NCI-H1930 (cell line): ENCODE results near the gene EFEMP1.
A peak's percentile ranks its signal among the peaks of the same experiment; 100 is the strongest.
"Not testable (repeated sequence)": the region's sequence is repeated elsewhere in the genome, so short reads cannot be mapped to it uniquely, and the experiment has no call there.

ENCODE experiments used
- DNase-seq, 2 experiments: peaks; one replicate each; lab custom pipeline; 2025; lab: John Stamatoyannopoulos, UW

Gene EFEMP1

GRCh38 chr2:55865096-55865835 lies 58.3 kb downstream of the EFEMP1 start:
- DNase-seq, result no peak

DNA sequence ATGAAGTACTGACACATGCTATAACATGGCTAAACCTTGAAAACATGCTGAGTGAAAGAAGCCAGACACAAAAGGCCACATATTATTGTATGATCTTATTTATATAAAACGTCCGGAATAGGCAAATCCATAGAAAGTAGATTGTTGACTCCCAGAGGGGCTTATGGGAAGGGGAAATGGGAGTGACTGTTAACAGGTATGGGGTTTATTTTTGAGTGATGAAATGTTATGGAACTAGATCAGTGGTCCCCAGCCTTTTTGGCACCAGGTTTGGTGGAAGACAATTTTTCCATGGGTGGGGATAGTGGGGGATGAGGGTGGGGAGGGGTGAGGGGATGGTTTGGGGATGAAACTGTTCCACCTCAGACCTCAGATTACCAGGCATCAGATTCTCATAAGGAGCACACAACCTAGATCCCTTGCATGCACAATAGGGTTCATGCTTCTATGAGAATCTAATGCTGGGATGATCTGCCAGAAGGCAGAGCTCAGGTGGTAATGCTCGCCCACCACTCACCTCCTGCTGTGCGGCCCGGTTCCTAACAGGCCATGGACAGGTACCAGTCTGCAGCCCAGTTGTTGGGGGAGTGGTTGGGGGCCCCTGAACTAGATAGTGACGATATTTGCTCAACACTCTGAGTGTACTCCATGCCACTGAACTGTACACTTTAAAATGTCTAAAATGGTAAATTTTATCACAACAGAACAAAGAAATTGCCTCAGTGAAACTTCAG lies 59.1 kb downstream of the EFEMP1 start:
- no peak for DNase-seq

GRCh38 chr2:55862673-55863390 lies 60.8 kb downstream of the EFEMP1 start:
- DNase-seq, result no peak

- DNase-seq, result no peak
Measured at GRCh38 chr2:55862246-55862645, 61.3 kb downstream of the EFEMP1 start.

DNA sequence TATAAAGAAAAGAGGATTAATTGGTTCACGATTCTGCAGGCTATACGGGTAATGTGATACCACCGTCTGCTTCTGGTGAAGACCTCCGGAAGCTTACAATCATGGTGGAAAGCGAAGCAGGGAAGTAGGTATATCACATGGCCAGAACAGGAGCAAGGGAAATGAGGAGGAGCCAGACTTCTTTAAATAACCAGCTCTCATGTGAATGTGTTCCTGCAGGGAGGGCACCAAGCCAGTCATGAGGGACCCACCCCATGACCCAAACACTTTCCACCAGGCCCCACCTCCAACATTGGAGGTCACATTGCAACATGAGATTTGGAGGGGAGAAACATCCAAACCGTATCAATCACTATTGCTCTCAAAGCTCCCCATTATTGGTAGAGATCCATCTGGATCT lies 61.8 kb downstream of the EFEMP1 start:
- no peak for DNase-seq

DNA sequence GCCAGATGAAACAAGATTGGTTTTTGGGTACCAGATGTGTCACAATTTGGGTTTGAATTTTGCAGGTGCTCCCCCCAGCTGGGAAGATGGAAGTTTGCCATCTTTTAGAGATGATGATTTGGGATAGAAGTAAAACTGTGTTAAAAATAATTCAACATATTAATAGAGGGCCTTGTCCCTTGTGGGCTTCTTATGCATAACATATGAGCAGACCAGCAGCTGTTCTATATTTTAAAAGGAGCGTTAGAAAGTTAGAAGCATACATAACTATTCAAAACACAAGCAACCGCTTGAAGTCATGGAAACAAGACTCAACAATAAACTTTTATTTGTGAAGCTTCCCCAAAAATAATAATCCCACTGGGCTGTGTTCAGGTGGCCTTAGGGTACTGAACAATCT lies 62.8 kb downstream of the EFEMP1 start:
- DNase-seq, result no peak

DNA sequence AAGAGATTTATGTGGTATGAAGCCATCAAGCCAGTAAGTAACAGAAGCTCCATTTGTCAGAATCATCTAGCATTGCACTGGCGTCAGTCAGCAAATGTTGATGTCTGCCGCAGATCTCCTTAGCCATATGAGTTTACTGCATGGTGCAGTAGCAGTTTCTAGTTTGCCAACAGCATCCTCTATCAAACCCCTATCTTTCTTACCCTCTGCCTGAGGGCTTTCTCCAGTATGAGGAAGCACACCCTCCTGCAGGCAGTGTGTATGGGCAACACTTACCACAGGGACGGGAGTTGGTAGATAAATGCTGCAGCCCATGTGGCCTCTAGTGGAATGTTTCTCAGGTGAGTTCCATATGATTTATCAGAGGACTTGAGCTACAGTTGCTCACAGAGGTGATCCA lies 63.7 kb downstream of the EFEMP1 start:
- DNase-seq, result no peak

GRCh38 chr2:55857766-55858165 lies 65.8 kb downstream of the EFEMP1 start:
- DNase-seq, result no peak

DNA sequence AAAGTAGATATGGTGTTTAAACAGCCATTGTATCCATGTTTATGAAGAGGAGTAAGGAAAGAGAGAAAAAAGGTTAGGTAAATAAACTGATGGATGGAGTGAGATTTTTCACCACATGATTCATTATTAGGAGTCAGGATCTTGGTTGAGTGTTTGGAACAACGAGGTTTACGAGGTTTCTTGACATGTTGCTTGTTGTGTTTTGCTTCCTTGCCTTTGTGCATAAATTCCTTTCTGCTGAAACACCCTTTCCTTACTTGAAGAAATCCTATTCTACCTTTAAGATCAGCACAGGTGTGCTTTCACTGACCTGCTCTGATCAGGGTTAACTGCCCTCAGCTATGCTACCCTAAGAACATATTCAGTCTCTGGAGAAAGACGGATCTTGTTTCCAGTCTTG lies 66.6 kb downstream of the EFEMP1 start:
- DNase-seq, result no peak

- DNase-seq, result no peak
Measured at GRCh38 chr2:55848096-55848495, 75.5 kb downstream of the EFEMP1 start.

DNA sequence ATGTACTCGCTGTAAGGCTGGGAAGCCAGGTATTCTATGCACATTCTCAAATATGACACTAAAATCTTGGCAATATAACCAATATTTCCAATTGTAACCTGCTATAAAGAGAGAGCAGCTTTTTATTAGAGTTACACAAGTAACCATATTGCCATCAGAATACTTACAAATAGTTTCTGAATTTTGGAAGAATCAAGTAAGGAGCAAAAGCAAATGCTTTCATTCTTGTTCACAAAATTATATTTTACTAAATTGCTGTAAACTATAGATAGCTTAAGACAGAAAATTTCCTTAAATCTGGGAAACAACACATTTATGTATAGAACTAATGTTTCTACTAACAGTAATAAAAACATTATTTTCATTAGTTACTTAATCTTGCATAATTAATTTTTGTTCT lies 77.2 kb downstream of the EFEMP1 start:
- DNase-seq, result no peak

GRCh38 chr2:55844986-55845385 lies 78.6 kb downstream of the EFEMP1 start:
- DNase-seq, result no peak

DNA sequence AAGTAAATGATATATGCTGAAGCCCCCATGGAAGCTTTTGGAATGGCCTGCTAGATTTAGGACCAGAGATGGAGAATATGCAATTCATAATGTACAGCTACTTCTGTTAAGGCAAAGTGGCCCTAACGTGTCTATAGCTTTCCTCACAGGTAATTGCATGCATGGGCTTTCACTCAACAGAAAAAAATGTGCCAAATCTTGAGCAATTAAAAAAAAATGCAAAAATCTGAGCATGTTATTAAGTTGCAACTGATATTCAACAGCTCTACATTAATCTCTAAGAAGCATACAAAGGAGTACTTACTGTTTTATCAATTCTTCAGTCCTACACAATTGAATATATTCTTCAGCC lies 79.6 kb downstream of the EFEMP1 start:
- no peak for DNase-seq

DNA sequence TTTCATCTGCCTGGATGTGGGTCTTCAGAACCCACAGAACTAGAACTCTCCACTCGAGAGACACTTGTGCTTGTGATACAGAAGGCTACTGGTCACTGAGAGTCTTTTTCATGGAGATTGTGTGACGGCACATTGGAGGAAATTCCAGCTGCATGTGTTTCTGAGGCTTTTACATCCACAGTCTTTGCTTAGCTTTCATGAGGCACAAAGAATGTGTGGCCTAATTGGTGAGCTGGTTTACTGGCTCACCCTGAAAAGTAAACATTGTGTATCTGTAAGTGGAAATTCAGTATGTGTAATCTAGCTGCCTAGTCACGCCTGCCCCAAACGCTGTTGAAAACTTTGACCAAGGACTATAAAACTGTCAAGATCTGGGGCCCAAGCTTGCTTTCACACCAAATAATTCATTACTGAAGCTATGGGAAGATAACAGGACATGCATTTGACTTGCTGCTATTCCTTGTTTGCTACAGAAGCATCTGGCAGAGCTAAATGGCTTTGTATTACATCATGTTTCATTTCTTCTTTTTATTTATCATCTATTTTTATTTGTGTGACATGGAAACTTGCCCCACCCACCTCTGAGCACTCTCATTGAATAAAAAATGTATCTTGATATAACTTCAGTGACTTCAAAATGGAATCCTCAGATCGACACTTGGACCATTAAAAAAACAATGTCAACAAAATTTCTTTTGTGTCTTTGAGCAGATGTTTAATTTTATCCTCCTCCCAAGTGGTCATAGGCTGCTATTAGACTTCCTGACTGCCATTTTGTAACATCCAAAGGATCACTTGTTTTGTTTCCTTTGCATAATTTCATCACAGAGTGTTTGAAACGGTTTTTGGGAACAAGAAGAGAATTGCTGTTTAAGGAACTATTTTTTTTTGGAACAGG lies 80.2 kb downstream of the EFEMP1 start:
- DNase-seq, result no peak

DNA sequence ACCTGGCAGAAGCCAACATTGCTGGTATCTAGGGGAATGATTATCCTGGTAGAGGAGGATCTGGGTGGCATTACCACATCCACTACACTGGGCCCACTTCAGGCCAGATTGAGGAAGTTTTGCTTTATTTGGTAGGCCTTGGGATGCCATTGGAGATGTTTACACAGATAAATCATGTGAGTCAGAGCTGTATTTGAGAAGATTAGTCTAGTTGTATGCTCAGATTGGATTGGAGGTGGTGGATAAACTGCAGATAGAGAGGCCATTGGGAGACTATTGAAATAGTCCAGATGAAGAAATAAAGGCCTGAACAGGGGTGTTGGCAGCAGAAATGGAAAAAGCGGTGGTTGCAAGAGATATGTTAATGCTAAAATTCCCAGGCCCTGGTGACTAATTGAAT lies 81.5 kb downstream of the EFEMP1 start:
- DNase-seq, result no peak

- no peak for DNase-seq
Measured at GRCh38 chr2:55840460-55840859, 83.1 kb downstream of the EFEMP1 start.

DNA sequence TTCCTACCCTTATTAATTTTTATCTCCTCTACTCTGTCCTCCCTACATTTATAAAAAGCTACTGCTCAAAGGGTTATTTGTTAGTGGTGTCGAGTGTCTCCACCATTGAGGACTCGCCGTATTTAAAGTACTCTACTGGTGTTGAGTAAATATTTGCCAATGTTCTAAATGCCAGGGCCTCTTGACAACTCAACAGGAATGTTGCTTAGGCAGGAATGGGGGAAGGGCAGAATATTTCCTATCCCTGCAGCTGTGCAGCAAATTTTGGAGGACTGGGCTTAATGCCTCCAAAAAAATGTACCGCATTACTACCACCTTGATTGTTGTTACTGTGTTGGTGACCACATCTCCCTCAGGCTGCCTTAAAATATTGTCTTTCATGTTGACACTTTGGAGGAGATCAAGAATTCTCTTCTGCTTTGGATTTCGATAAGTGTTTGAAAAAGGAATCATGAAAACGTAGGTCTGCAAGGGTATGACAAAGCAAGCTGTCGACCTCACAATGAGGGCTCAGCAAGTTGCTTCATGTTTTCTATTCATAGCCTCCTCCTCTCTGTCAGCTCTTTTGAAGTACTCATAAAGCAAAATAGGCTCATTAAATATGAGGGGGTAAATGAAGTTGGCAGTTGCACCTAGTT lies 84.3 kb downstream of the EFEMP1 start:
- DNase-seq, result peak; percentile 61 to 76

GRCh38 chr2:55838653-55839052 lies 84.9 kb downstream of the EFEMP1 start:
- no peak for DNase-seq

DNA sequence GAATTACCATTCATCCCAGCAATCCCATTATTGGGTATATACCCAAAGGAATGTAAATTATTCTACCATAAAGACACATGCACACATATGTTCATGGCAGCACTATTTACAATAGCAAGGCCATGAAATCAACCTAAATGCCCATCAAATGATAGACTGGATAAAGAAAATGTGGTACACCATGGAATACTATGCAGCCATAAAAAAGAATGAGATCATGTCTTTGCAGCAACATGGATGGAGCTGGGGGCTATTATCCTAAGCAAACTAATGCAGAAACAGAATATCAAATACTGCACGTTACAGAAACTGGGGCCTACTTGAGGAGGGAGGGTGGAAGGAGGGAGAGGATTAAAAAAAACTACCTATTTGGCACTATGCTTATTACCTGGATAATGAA lies 85.5 kb downstream of the EFEMP1 start:
- not testable (repeated sequence) for DNase-seq

DNA sequence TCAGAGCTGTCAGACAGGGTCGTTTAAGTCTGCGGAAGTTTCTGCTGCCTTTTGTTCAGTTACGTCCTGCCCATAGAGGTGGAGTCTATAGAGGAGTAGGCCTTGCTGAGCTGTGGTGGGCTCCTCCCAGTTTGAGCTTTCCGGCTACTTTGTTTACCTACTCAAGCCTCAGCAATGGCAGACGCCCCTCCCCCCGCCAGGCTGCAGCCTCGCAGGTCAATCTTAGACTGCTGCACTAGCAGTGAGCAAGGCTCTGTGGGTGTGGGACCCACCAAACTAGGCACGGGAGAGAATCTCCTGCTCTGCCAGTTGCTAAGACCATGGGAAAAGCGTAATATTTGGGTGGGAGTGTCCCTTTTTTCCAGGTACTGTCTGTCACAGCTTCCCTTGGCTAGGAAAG lies 86.5 kb downstream of the EFEMP1 start:
- no peak for DNase-seq

DNA sequence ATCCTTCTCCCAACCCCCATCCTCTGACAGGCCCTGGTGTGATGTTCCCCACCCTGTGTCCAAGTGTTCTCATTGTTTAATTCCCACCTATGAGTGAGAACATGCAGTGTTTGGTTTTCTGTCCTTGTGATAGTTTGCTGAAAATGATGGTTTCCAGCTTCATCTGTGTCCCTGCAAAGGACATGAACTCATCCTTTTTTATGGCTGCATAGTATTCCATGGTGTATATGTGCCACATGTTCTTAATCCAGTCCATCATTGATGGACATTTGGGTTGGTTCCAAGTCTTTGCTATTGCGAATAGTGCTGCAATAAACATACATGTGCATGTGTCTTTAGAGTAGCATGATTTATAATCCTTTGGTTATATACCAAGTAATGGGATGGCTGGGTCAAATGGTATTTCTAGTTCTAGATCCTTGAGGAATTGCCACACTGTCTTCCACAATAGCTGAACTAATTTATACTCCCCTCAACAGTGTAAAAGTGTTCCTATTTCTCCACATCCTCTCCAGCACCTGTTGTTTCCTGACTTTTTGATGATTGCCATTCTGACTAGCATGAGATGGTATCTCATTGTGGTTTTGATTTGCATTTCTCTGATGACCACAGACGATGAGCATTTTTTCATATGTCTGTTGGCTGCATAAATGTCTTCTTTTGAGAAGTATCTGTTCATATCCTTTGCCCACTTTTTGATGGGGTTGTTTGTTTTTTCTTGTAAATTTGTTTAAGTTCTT lies 91.7 kb downstream of the EFEMP1 start:
- DNase-seq, result not testable (repeated sequence)
